Heart left ventricle (tissue), 13 donors: ENCODE measurements around the gene GAB4.

Source experiments
- CTCF ChIP-seq, 12 donors: fragments of 200-600 bp; sonication (generic) in 4 of 12; IDR thresholded peaks; one replicate each; pipeline versions ENCODE4 v1.5.0 to v1.8.0; 2018 to 2022; ENCODE audit warnings: antibody characterized with exemption in 12 of 12, mild to moderate bottlenecking in 5 of 12
- POLR2A ChIP-seq, 2 donors: fragments of 450-650 bp; IDR thresholded peaks; one replicate each; pipeline ENCODE4 v1.6.1; 2017; ENCODE audit warnings: antibody characterized with exemption in 2 of 2, mild to moderate bottlenecking in 2 of 2, moderate library complexity in 2 of 2
- donor health status: ischemic (EF 13 %, LVEDD 7.1; RV severe dilation, severe dysfunction).
- donor health status: DM: no; HTN: yes; CAD: no.
- donor health status: DM: no; HTN: no; CAD: no.
- donor health status: ischemic (EF 25% LVEDD 6.9; RV normal size, moderate dysfunction).
- donor health status: ischemic (EF 25% LVEDD 5.7; RV mildly dilated, moderate dysfunction).
- donor health status: ischemic (EF 35%, LVEDD 5.7; RV mildly dilated, moderate dysfunction).
- donor health status: nonischemic (EF 11% LVEDD 7.7; RV severe dilation, severe dysfunction).
- donor health status: DM: yes; HTN: yes; CAD: no.
- donor health status: PGD.
- donor health status: ischemic (EF 29% LVEDD 5.4; RV normal size, mild dysfunction).
- donor health status: nonischemic (EF 23%, LVEDD 6.1; RV moderate dilation, normal function).

GRCh38 chr22:16973591-16974297, 34.3 kb downstream of the GAB4 start:
- no peak for TF ChIP-seq CTCF (IDR thresholded peaks at IDR 0.05)
- no peak for TF ChIP-seq POLR2A (IDR thresholded peaks at IDR 0.05)
